Activated CD8-positive, alpha-beta memory T cell treated with anti-CD3 and anti-CD28 coated beads for 48 hours (primary cell): ENCODE measurements around the gene TMEM186.
"Not testable (repeated sequence)": the region's sequence is repeated elsewhere in the genome, so short reads cannot be mapped to it uniquely, and the experiment has no call there.

Experiments used
- DNase-seq, 3 experiments: peaks; one replicate each; pipeline ENCODE4 v3.0.0-alpha.2; 2020; ENCODE audit warnings: low read depth in 2 of 3, low spot score in 2 of 3

Gene TMEM186

DNA sequence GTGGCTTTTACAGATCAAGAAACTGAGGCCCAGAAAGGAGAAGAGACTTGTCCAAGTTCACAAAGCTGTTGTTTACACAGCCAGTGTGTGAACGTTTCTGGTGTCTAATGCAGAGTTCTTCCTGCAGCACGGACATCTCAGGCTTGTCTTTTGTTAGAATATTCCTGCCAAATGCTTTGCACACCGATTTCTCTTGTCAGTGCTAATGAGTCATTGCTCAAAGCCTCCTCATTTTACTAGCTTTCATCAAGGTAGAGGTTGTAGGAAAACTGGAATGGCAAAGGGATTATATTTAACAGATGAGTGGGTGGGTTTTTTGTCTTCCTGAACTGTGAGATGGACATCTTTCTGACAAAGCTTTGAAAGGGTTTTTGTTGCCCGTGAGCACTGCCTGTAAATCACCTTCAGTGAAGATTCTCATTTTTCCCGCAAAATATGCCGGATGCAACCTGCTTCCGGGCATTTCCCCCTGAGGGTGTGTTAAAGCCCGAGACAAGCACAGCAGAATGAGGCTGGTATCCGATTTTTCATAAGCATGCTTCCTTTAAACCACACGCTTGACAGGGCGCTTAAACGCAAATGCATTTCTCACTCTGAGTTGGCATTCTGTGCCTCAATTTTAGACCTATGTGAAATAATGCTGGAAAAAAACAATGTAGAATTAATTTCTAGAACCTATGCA lies 14.9 kb upstream of the TMEM186 start:
- no peak for DNase-seq

DNA sequence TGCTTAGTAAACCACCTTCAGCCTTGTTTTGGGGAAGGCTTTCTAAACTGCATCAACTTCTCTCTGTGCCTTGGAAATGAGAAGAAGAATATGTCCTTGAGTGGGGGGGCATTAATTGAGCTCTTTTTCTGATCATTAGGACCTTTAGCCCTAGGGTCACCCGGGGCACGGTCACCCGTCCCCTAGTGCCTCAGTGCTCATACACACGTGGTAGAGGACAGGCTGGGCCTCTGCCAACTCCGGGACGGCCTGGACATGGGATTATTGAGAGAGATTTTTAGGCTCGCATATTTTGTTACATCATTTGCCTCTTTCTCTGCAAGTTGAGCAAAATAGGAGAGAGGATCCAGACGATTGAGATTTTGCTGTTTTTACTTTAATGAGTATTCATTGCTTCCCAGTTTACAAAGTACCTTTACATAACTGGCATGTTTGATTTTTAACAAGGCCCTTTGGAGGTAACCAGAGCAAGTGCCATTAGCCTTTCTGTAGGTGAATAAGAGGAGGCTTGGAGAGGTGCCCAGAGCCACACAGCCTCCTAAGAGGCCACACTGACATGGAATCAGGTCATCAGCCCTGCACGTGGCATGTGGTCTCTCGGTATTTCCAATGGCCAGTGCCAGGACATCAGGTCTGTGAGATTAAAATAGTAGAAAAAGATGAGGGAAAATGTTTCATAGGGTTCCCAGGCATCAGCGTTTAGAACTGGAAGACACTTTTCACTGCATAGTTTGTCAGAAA lies 11.3 kb upstream of the TMEM186 start:
- DNase-seq = no peak

DNA sequence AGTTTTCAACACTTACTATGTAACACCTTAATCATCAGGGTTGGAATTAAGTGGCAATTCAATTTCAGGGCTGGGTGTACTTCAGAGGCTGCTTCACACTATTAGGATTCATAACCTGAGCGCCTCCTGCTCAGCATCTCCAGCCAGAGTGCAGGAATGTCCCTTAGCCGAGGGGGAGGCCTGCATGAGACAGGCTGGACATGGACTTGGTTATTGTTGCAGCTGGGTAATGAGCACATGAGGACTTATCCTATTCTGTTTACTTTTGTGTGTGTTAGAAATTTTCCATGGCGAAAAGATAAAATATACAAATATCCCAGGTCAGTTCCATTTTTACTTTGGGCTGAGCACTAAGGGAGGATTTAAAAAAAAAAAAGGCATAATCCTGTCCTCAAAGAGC lies 10.6 kb upstream of the TMEM186 start:
- no peak for DNase-seq

DNA sequence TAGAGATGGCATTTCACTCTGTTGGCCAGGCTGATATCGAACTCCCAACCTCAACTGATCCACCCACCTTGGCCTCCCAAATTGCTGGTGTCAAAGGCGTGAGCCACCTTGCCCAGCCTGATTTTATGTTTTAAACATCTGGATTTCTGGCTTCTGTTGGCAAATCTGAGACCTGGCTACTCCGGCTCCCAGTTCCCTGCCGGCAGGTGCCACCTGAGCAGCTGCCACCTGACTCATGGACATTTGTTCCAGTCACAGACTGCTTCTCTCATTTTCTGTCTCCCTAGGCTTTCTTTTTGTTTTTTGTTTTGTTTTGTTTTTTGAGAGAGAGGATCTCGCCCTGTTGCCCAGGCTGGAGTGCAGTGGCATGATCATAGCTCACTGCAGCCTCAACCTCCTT lies 9.8 kb upstream of the TMEM186 start:
- DNase-seq = no peak

DNA sequence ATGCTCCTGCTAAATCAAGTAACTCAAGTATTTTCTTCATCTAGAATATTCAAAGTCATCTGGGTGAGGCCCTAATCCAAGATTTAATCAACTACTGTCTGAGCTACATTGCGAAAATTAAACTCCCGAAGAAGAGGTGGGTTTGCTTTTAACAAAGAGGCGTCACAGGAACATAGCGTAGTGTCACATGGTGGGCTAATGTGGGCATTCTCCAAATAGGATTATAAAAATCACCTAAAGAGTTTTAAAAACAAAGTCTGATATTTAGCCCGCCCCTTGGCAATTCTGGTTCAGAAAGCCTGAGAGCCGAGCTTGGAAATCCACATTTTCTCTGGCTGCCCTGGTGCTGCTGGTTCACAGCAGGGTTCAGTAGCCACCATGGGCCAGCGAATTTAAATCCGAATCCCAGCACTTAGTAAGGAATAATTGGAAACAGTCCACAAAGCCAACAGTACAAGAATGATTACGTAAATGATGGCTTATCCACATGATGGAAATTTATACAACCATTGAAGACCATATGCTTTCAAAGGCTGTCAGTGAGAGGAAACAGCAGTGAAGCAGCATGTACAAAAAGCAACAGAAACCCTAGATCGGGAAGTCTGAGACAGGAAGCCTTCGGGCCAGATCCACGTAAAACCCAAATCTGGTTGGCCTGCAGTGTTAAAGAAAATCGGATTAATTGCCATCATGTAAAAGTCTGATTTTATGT lies 9.0 kb upstream of the TMEM186 start:
- no peak for DNase-seq

DNA sequence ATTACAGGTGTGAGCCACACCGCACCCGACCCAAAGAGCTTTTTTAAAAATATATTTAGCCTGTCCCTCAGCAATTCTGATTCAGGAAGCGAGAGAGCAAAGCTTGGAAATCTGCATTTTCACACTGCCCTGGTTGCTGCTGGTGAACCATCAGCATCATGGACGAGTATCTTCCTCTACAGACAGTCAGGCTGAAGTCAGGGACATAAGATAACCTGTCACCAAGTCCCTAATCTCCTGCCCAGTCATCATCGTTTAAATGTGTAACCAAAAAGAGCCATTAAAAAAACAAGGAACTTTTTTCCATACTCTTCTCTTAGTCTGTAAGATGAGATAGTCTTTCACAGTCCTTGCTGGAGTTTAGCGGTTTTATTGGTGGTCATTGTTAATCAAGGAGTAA lies 6.9 kb upstream of the TMEM186 start:
- no peak for DNase-seq

DNA sequence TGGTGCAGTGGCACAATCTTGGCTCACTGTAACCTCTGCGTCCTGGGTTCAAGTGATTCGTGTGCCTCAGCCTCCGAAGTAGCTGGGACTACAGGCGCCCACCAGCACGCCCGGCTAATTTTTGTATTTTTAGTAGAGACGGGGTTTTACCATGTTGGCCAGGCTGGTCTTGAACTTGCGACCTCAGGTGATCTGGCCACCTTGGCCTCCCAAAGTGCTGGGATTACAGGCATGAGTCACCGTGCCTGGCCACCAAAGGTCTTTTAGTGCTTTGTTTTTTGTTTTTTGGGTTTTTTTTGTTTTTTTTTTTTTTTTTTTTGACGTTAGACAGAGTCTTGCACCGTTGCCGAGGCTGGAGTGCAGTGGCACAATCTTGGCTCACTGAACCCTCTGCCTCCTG lies 6.3 kb upstream of the TMEM186 start:
- DNase-seq = not testable (repeated sequence)

DNA sequence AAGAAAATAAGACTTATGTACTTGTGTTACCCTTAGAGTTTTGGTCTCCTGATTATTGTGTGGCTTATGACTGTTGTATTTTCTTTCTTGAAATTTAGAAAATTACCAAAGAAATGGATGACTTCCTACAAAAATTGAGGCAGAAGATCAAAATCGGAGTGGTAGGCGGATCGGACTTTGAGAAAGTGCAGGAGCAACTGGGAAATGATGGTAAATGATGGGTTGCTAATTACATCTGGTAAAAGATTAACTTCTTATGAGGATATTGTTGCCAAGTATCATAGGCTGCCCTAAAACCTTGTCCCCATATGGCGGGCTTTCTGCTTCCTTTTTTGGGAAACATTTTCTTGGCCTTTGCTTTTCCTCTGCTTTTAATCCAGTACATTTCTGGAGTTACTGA lies 4.3 kb upstream of the TMEM186 start:
- DNase-seq = no peak

DNA sequence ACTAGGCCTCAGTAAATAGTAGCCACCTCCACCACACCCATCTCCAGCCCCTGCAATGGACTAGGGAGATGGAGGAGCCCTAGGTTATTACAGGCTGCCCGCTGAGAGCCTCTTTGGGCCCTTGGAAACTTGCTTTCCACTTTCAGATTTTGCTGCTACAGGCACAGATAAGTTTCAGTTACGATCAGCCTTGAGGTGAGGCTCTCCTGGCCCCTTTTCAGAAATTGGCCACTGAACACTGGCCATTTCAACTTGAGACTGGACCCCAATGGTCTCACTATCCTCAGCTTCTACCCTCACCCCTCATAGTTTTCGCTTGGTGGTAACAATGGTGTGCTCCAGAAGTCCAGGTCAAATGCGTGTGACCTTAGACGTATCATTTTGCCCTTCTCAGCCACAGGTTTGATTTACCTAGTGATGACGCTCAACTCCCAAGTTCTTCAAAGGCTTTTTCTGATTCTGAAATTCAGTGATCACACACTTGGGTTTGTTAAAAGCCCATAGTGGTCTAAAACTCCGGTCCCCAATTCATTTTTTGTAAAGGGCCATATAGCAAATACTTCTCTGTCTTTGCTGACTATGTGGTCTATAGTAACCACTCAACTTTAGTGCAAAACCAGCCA lies 1.2 kb upstream of the TMEM186 start:
- no peak for DNase-seq

DNA sequence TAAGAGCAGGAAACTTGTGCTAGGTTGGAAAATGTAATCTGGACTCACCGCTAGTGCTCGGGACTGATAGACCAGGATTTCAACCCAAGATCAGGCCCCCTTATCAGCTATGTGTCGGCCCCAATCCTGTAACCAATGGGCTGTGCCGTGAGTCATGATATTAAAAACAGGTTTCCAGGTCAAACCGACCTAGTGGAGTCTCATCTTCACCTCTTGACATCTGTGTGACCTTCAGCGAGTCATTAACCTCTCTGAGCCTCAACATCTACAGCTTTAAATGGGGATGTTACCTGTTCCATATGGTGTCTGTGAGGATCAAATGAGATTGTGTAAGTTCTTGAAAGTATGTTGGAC lies 712 bp upstream of the TMEM186 start:
- peak in 1 of 3 experiments; percentile 5 for DNase-seq

DNA sequence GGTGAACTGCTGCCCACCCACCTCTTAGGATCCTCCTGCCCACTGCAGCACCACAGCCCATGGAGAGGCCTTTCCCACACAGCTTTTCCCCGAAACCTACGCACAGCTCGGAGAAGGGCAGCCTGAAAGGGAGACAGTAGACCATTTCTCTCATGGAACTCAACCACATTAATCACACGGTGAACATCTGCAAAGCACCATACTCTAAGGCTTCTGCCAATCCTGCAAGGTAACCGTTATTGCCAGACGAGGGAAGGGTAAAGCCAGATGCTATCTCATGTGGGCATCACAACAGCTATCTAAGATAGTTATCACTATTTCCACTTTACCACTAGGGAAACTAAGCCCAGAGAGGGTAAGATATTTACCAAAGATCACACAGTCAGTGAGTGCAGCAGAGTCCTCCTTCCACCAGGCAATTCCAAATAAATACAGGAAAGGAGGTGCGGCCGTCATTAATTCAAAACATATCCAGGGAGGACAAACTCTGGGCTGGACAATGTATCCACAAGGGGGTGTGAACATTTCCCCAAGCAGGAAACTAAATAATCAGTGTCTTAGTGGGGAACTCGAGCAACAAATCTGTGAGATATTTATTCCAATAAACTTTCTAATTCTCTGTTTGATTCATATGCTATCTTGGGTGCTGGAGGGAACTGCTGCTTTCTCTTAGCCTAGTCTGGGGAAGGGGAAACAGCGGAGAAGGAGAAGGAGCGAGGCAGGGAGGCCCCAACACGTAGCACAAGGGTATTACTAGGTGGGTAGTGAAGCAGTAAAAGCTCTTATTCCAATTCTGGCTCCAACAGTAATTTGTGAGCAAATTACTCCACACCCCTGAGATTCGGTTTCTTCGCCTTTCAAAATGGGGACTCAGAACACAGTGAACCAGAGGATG lies 723 bp downstream of the TMEM186 start:
- no peak for DNase-seq

DNA sequence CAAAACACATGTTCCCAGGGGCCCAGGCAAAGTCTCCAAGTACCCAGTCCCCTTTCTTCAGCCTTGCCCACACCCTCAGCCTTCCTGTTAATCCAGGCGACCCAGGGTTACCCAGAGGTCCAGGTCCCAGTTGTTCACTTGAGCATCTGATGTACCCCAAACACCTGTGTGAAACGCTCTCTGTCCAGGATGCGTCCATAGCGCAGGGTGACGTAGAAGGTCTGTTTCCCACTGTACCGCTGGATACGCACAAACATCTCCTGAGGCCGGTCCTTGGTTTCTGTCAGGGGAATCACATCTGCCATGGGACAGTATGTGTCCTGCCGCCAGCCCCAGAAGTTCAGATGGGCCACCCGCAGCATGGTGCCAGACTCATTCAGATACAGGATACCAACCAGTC lies 1.6 kb downstream of the TMEM186 start:
- DNase-seq = no peak

DNA sequence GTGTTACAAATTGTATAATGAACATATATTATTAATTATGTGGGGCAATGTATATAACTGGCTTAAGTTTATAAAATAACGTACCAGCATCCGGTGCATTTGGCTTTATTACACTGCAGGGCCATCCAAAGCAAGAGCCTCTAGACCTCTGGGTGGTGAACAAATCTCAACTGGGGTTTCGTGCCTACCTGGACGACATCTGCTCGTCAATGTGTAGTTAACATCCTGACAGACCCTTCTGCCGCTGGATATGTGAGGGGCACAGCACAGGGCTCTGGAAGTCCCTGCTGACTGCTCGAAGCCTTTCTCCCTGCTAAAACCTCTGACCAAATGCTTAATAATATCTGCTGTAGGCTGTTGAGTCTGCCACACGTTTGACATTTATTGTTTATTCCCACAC lies 2.3 kb downstream of the TMEM186 start:
- DNase-seq = no peak

DNA sequence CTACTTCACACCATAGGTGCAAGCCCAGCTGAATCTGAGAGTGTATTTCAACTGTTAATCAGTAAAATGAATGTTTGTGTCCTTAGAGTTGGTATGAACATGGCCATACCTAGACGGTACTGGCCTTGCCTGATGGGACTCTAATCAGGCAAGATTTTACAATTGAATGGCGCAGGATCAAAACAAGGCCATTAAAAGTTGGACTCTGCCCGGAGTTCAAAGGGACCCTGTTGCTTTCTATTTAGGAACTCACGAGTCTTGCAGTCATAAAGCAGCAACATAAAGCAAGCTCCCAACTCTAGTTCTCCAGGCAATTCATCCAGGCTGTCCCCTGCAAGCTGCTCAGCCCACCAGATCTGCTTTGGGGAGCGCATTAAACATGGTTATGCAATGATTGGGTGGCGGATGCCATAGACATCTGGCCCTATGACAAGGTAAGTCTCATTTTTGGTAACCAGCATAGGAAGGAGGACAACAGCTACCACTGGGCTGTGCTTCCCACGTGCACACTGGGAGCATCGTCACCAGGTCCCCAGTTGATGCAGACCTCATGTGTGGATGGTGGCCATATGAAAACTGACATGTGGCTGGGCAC lies 8.8 kb downstream of the TMEM186 start:
- DNase-seq = no peak

DNA sequence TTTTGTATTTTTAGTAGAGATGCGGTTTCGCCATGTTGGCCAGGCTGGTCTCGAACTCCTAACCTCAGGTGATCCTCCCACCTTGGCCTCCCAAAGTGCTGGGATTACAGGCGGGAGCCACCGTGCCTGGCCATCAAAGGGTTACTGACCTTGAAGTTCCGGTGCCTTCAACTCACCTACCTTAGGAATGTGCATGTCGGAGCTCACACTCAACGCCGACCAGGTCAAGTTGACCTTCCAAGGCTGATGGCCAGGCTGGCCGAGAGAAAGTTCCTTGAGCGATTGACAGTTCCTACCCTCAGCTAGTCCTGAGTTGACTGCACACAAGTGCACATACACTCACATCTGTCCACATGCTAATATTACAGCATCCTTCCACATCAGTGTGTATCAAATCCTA lies 11.1 kb downstream of the TMEM186 start:
- DNase-seq = not testable (repeated sequence)

DNA sequence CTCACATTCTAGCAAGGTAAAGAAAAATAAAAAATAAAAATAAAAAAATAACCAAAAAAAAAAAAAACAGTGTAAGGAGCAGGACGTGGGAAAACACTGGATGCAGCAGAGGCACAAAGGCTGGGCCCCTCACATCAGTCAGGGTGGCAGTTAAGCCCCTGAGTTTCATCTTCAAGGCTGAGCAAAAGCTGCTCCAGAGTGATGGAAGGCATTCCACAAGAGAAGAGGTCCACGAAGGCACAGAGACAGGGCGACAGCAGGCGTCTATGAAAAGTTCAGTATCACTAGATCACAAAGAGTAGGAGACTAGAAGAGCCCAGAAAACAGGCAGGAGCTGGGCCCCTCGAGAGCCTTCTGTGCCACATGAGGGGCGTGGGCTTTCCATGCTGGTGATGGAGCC lies 12.0 kb downstream of the TMEM186 start:
- no peak for DNase-seq

DNA sequence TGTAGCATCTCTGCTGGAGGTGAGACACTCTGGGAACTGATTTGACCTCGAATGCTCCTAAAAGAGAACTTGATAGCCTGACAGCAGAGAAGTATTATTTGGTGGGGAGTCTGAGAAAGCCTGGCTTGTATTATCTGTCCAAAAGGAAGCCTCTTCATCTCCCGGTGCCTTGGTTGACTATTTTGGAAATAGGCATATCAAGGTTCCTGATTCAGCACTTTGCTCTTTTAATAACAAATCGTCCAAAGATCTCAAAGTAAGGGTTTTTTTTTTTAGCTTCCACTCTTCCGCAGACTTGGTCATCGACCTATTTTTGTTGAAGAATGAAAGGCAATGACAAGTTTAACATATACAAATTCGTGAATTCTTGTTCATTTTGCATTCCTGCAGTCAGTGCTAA lies 14.8 kb downstream of the TMEM186 start:
- no peak for DNase-seq

DNA sequence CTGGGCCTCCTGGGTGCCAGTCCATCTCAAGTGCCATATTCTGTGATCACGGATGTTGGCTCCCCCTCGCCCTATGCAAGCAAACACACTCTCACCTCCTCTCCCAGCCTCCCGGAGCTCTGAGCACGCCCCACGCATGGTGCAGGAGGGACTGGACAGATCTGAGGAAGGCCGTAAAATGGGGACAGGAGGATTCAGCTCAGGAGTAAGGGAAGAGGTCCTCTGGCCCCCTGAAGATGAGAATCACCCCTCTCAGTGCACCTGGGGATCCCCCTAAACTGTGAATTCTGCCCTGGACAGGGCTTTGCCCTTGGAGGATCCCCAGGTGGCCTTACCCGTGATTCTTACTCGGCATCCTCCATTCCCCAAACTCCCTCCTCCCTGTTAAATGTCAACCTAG lies 15.6 kb downstream of the TMEM186 start:
- DNase-seq = no peak

DNA sequence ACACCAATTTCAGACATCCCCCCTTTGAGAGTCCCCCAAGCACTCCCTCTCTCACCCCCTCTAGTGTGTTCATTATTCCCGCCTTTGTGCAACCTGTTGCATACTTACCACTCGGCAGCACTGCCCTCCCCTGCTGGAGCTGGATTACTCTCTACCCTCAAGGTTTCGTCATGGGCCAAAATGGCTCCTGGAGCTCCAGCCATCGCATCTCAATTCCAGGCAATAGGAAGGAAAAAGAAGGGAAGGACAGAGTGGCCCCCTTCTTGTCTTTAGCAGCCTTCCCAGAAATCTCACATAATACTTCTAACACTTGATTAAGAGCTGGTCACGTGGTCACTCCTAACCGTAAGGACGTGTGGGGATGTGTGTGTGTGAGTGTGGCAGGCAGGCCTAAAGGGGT lies 20.2 kb downstream of the TMEM186 start:
- DNase-seq = no peak

DNA sequence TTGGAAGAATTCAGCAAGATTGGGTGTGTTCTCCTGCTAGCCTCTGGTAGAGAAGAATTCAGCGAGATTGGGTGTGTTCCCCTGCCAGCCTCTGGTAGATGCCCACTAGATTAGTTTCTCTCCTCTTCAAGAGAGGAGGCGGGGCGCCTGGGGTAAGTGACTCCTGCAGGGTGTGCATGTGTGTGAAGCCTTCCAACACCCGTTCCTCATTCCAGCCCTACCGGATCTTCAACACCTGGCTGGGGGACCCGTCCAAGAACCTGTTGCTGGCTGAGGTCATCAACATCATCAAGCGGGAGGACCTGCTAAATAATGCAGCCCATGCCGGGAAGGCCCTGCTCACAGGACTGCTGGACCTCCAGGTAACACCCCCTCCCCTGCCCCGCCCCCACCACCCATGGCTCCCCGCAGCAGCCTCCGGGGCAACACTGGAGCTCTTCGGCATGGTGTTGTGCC lies 21.3 kb downstream of the TMEM186 start:
- no peak for DNase-seq

DNA sequence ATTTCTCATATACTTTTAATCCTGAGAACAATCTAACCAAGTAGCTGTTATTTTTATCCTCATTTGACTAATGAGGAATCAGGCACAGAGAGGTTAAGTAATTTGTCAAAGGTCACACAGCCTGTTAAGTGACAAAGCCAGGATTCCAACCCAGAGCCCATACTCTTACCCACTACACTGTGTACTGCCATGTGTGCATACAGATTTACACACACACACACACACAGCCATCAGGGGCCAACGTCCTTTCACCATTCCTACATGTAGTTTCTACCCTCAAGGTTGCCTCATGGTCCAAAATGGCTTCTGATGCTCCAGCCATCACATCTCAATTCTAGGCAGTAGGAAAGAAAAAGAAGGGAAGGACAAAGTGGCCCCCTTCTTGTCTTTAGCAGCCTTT lies 22.1 kb downstream of the TMEM186 start:
- DNase-seq = no peak
